ENCODE data around the gene IL5. TPM values are rescaled to one million over a fixed set of nuclear protein-coding genes. Genes with fewer than 3 reads are reported as not detected.

The IL5 gene
- total RNA-seq, 1 donor from 2014 or later, result not detected

DNA sequence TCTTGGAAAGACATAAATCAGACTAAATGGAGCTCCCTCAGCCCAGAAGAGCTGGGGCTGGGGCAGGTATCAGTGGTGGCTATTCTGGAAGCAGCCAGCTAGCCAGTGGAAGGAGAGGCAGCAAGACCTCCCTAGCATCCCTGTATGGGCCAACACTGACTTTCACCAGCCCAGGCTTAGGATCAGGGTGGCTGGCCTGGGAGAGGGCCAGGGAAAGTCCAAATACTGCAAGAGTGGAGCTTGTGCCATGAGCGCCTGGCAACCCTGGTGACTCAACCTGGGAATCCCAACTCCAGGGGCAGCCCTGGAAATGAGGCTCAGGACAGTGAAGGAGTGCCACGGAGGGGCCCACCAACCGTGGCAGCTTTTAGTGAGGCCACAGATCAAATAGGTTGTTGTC, 45.2 kb downstream of the IL5 start:
- intact Hi-C loops (cut with DNase I), result no loop called here
- H3K27me3 ChIP-seq, result no peaks in the 10 kb centered on the region
- TF ChIP-seq, protein P1, sequence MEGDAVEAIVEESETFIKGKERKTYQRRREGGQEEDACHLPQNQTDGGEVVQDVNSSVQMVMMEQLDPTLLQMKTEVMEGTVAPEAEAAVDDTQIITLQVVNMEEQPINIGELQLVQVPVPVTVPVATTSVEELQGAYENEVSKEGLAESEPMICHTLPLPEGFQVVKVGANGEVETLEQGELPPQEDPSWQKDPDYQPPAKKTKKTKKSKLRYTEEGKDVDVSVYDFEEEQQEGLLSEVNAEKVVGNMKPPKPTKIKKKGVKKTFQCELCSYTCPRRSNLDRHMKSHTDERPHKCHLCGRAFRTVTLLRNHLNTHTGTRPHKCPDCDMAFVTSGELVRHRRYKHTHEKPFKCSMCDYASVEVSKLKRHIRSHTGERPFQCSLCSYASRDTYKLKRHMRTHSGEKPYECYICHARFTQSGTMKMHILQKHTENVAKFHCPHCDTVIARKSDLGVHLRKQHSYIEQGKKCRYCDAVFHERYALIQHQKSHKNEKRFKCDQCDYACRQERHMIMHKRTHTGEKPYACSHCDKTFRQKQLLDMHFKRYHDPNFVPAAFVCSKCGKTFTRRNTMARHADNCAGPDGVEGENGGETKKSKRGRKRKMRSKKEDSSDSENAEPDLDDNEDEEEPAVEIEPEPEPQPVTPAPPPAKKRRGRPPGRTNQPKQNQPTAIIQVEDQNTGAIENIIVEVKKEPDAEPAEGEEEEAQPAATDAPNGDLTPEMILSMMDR (IDR thresholded peaks at IDR 0.05), result no peak
- no peaks in the 10 kb centered on the region for H3K36me3 ChIP-seq
- H3K4me3 ChIP-seq, result no peak overlapping the region
- no peak for DNase-seq
- ATAC-seq, result no peak
- no peaks in the 10 kb centered on the region for H3K9me3 ChIP-seq
- H3K27ac ChIP-seq, result peak overlapping the region; percentile 96
- peaks cover 45% of the 10 kb centered on the region for H3K4me1 ChIP-seq

DNA sequence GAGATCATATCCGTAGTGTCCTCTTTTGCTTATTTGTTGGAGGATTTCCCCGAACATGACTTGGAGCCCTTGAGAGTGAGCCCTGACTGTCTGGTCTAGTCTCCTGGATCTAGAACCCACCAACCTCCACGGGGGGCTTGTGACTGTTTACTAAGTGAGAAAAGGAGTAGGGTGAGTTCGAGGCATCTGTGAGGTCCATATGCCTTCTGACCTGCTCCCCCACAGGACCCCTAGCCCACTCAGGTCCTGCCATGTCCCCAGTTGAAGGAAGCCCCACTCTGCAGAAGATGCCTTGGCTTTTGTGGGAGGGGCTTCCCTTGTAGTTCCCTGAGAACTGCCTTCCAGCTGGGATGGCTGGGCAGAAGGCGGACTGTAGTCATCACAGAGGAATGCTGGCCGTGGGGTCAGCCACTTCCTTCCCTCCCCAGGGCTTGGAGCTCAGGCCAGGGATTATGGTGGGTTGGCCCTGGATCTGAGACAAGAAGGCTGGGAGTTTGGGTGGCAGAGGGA, 45.8 kb downstream of the IL5 start:
- TF ChIP-seq, protein P1 (IDR thresholded peaks at IDR 0.05), result no peak
- H3K4me3 ChIP-seq, result peak overlapping the region; percentile 88
- H3K4me1 ChIP-seq, result peaks cover 45% of the 10 kb centered on the region
- H3K27ac ChIP-seq, result peak overlapping the region; percentile 96
- no peaks in the 10 kb centered on the region for H3K36me3 ChIP-seq
- intact Hi-C loops (cut with DNase I), result no loop called here
- peak; percentile 75 for DNase-seq
- no peaks in the 10 kb centered on the region for H3K9me3 ChIP-seq
- ATAC-seq, result peak; percentile 2
- H3K27me3 ChIP-seq, result no peaks in the 10 kb centered on the region

DNA sequence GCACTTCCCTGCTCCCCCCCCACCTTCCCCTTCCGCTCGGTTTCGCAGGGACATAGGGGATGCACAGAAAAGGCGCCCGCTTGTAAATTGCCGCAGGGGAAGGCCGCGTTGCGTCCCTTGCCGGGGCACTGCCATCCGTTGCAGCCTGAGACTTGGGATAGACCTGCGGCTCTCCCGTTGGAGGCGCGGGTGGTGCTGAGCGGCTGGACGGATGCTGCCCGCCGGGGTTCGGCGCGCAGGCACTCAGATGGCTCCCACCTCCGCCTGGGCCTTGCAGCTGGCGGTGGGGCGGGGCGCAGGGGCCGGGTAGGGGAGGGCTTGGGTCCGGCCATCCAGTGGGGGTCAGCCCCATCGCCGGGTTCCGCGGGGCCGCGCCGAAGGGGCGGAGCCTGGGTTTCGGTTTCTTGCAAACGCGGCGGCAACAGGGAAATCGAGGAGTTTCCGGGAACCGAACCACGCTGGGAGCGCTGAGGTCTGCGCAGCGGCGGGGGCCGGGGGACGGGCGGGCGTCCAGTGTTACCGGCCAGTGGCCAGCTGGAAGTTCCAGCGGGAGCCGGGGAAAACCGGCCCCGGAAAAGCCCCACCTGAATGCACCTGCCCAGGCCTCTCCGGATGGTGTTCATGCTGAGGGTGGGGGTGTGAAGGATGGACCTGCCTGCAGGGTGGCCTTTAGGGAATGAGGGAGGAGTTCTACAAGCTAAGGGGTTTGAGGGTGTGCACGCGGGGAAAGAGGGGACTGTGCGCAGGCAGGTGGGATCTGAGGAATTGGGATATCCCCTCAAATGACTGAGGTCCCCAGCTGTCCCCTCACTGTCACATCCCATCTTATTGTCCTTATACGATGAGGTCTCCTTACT, 46.5 kb downstream of the IL5 start:
- TF ChIP-seq, protein P1 (IDR thresholded peaks at IDR 0.05), result no peak
- Histone ChIP-seq H3K9me3 (no peaks in the 10 kb centered on the region), H3K4me3 (peak overlapping the region; percentile 88), H3K4me1 (peaks cover 44% of the 10 kb centered on the region), H3K36me3 (no peaks in the 10 kb centered on the region), H3K27me3 (no peaks in the 10 kb centered on the region), H3K27ac (peak overlapping the region; percentile 96)
- DNase-seq, result peak; percentile 97
- ATAC-seq, result peak; percentile 81
- intact Hi-C loops (cut with DNase I), result no loop called here

DNA sequence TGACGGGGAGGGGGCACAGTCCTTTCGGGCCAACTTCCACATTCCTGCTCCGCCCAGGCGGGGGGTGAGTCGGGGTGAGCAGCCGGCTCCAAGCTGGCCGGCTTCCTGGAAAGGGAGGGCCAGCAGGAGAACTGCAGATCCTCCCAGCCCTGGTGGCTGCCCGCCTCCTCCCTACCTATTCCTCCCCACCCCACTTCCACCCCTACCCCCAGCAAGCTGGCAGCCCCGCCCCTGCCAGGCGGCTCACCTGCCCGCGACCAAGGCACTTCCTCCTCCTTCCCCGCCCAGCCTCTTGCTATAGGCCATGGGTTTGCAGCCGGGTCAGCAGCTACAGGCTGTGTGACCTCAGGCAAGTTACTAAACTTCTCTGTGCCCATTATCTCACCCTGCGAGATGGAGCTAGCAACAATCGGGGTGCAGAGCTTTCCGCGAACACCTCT, 47.1 kb downstream of the IL5 start:
- Histone ChIP-seq H3K4me3 (peak overlapping the region; percentile 88), H3K9me3 (no peaks in the 10 kb centered on the region), H3K4me1 (peaks cover 44% of the 10 kb centered on the region), H3K27me3 (no peaks in the 10 kb centered on the region), H3K36me3 (no peaks in the 10 kb centered on the region), H3K27ac (peak overlapping the region; percentile 96)
- TF ChIP-seq, protein P1 (IDR thresholded peaks at IDR 0.05), result no peak
- ATAC-seq (peak; percentile 86), DNase-seq (peak; percentile 98)
- intact Hi-C loops (cut with DNase I), result no loop called here

DNA sequence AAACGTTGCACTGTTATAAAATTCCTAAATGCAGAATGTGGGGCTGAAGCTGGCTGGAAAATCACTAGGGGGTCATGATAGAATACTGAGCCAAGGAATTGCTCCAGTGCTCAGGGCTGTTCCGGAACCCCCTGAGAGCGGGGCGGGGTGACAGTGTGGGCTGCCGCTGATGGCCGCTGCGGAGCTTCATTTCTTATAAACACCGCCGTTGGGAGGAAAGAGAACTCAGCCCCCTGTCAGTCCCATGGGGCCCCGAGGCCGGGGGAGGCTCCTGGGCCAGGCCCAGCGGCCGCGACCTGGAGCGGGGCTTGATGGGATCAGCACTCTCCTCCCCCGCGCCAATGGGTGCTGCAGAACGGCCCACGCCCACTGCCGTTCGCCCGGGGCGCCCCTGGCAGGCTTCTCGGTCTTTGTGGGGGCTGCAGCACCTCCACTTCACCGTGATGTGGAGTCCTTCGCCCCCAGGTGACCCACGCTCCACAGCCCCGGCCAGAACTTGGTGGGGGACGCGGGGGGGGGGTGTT, 47.6 kb downstream of the IL5 start:
- TF ChIP-seq, protein P1 (IDR thresholded peaks at IDR 0.05), result no peak

More for the DNA sequence above, 47.6 kb downstream of the IL5 start:
- ATAC-seq (peak; percentile 71), DNase-seq (peak; percentile 95)
- peaks cover 41% of the 10 kb centered on the region for H3K4me1 ChIP-seq
- H3K36me3 ChIP-seq, result no peaks in the 10 kb centered on the region
- H3K9me3 ChIP-seq, result no peaks in the 10 kb centered on the region
- intact Hi-C loops (cut with DNase I), result no loop called here
- H3K27ac ChIP-seq, result peak overlapping the region; percentile 96
- H3K27me3 ChIP-seq, result no peaks in the 10 kb centered on the region
- H3K4me3 ChIP-seq, result peak overlapping the region; percentile 88
